Left lung (tissue), 10 donors: ENCODE data around the gene ZNF100. TPM values are rescaled to one million over a fixed set of nuclear protein-coding genes. Genes with fewer than 3 reads are reported as not detected.
"Not testable (repeated sequence)": the region's sequence is repeated elsewhere in the genome, so short reads cannot be mapped to it uniquely, and the experiment has no call there.

ENCODE experiments used
- ATAC-seq: fragments of 200-7000 bp; cut with Tn5 transposase; one replicate; pipeline ENCODE4 v1.9.1; 2020; ENCODE audit warnings: moderate library complexity
- DNase-seq, 4 donors: peaks; one replicate each; pipeline ENCODE4 v3.0.0-alpha.2; 2013 to 2020
- H3K27ac ChIP-seq, 2 donors: fragments of 200-600 bp; sonication (generic) in 1 of 2; one replicate each; pipeline versions ENCODE4 v1.5.0 to v1.8.0; 2020 to 2021
- H3K27me3 ChIP-seq, 2 donors: fragments of 200-600 bp; sonication (generic) in 1 of 2; one replicate each; pipeline versions ENCODE4 v1.5.0 to v1.8.0; 2020 to 2021
- H3K36me3 ChIP-seq, 2 donors: fragments of 200-600 bp; sonication (generic) in 1 of 2; one replicate each; pipeline versions ENCODE4 v1.5.0 to v1.8.0; 2020 to 2021
- H3K4me1 ChIP-seq, 2 donors: fragments of 200-600 bp; one replicate each; pipeline ENCODE4 v1.8.0; 2021
- H3K4me3 ChIP-seq, 2 donors: fragments of 200-600 bp; sonication (generic) in 1 of 2; one replicate each; pipeline versions ENCODE4 v1.5.0 to v1.8.0; 2020 to 2021; ENCODE audit warnings: mild to moderate bottlenecking in 1 of 2
- H3K9me3 ChIP-seq, 2 donors: fragments of 200-600 bp; sonication (generic) in 1 of 2; one replicate each; pipeline versions ENCODE4 v1.5.0 to v1.8.0; 2020 to 2021
- intact Hi-C, 2 donors: fragments of 100-400 bp; cut with DNase I; formaldehyde crosslinking; loops; one replicate each; pipeline versions ENCODE4 v1.11.2 to v1.14.2; 2022
- polyA plus RNA-seq, 6 donors: library from polyadenylated mRNA; unstranded; fragments of 120-200 nt; gene quantifications; one replicate each; pipeline ENCODE4 v1.2.1, GENCODE V29; 2013; ENCODE audit not compliant: insufficient read length in 6 of 6
- total RNA-seq, 2 donors: library from RNA; stranded (reverse); fragmentation: NEBNext Ultra II Directional; extraction: Animal tissue kit (Norgen Biotek cat#: 25700); gene quantifications; one replicate each; pipeline ENCODE4 v1.2.1, GENCODE V29; 2021
- TF ChIP-seq, protein P1 (sequence below), 2 donors: fragments of 200-600 bp; sonication (generic) in 1 of 2; IDR thresholded peaks; one replicate each; pipeline versions ENCODE4 v1.5.0 to v1.8.0; 2021; ENCODE audit warnings: antibody characterized with exemption in 2 of 2
- donor health status: DM: no; HTN: yes; CAD: no.
- donor health status: DM: no; HTN: no; CAD: no.

Gene ZNF100
- total and polyA plus RNA-seq, 8 donors, result 8.5 to 22.0 (median 14.7) TPM

DNA sequence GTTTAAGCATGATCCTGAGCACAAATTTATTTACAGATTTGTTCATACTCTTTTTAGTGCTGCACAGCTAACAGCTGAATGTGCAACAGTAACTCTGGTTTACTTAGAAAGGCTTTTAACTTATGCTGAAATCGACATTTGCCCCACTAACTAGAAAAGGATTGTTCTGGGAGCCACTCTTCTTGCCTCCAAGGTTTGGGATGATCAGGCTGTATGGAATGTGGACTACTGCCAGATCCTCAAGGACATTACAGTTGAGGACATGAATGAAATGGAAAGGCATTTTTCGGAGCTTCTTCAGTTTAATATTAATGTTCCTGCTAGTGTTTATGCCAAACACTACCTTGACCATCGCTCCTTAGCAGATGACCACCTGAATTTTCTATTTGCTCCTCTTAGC, 16.0 kb downstream of the ZNF100 start:
- Histone ChIP-seq H3K9me3 (peaks cover 0 to 40% of the 10 kb centered on the region in 2 donors), H3K27ac (no peak overlapping the region), H3K36me3 (peaks cover 0 to 79% of the 10 kb centered on the region in 2 donors), H3K4me1 (no peaks in the 10 kb centered on the region), H3K27me3 (no peaks in the 10 kb centered on the region), H3K4me3 (no peak overlapping the region)
- ATAC-seq, result no peak
- no peak for DNase-seq
- TF ChIP-seq, protein P1, sequence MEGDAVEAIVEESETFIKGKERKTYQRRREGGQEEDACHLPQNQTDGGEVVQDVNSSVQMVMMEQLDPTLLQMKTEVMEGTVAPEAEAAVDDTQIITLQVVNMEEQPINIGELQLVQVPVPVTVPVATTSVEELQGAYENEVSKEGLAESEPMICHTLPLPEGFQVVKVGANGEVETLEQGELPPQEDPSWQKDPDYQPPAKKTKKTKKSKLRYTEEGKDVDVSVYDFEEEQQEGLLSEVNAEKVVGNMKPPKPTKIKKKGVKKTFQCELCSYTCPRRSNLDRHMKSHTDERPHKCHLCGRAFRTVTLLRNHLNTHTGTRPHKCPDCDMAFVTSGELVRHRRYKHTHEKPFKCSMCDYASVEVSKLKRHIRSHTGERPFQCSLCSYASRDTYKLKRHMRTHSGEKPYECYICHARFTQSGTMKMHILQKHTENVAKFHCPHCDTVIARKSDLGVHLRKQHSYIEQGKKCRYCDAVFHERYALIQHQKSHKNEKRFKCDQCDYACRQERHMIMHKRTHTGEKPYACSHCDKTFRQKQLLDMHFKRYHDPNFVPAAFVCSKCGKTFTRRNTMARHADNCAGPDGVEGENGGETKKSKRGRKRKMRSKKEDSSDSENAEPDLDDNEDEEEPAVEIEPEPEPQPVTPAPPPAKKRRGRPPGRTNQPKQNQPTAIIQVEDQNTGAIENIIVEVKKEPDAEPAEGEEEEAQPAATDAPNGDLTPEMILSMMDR (IDR thresholded peaks at IDR 0.05), result no peak
- intact Hi-C loops, result no loop called here

DNA sequence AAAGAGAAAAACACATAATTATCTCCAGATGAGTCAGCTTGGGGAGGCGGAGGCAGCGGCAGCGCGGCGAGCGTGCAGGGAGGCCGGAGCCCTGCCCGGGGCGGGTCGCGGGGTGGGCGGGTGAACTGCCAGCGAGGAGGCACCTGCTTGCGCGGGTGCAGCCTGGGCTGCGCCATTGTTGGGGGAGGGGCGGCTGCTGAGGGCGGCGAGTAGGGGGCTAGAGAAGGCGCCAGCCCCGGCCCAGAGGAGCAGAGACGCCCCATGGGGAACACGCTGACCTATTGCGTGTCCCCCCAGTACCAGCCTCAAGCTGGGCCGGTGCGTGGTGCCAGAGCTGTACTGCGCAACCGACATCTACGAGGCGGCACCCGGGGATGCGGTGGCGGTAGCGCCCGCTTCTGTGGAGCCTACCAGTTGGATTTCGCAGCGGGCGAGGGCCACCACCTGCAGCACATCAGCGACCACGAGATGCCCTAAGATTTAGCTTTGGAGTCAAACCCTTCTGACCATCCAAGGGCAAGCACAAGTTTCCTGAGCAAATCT, 16.7 kb downstream of the ZNF100 start:
- TF ChIP-seq, protein P1 (IDR thresholded peaks at IDR 0.05), result no peak
- Histone ChIP-seq H3K4me1 (no peaks in the 10 kb centered on the region), H3K27ac (no peak overlapping the region), H3K27me3 (no peaks in the 10 kb centered on the region), H3K4me3 (no peak overlapping the region), H3K9me3 (peaks cover 0 to 46% of the 10 kb centered on the region in 2 donors), H3K36me3 (peaks cover 0 to 83% of the 10 kb centered on the region in 2 donors)
- intact Hi-C loops, result no loop called here
- ATAC-seq, result no peak
- no peak for DNase-seq

GRCh38 chr19:21749090-21749489, 18.3 kb downstream of the ZNF100 start:
- TF ChIP-seq, protein P1 (IDR thresholded peaks at IDR 0.05), result no peak
- intact Hi-C loops, result no loop called here
- Histone ChIP-seq H3K4me3 (no peak overlapping the region), H3K27me3 (no peaks in the 10 kb centered on the region), H3K9me3 (peaks cover 0 to 39% of the 10 kb centered on the region in 2 donors), H3K4me1 (no peaks in the 10 kb centered on the region), H3K27ac (no peak overlapping the region), H3K36me3 (peaks cover 0 to 77% of the 10 kb centered on the region in 2 donors)
- DNase-seq, result no peak
- ATAC-seq, result no peak

DNA sequence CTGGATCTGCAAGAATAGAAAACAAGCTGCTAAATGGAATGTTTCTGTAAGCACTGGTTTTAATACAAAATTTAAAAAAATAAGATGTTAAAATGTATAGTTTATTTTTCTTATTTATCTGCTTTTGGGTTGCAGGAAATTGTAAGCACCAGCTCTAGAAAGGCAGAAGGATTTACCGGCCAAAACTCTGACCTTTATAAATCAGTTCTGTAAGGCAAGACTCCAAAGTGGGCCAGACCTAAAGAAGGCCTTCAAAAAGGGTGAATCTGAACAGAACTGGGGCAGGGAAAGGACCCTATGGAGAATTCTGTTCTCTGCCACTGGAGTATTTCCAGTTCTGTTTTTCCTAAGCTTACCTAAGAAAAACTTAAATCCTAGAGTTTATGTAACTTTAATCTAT, 19.3 kb downstream of the ZNF100 start:
- TF ChIP-seq, protein P1 (IDR thresholded peaks at IDR 0.05), result no peak
- no peak overlapping the region for H3K27ac ChIP-seq

DNA sequence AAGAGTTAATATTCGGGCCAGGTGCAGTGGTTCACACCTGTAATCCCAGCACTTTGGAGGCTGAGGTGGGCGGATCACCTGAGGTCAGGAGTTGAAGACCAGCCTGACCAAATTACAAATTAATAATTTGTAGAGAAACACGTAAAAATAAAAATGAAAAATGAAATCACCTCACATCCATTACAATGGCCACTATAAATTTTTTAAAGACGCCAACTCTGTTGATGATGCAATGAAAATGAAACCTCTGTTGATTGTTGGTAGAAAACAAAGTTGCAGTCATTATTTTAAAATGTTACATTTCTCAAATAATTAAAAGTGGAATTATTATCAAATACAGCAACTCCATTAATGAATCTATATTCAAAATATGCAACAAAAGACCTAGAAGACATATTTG, 26.8 kb downstream of the ZNF100 start:
- Histone ChIP-seq H3K27me3 (no peaks in the 10 kb centered on the region), H3K27ac (no peak overlapping the region), H3K9me3 (peaks cover 0 to 51% of the 10 kb centered on the region in 2 donors), H3K4me3 (no peak overlapping the region), H3K4me1 (no peaks in the 10 kb centered on the region), H3K36me3 (peaks cover 0 to 88% of the 10 kb centered on the region in 2 donors)
- intact Hi-C loops, result no loop called here
- ATAC-seq (no peak), DNase-seq (no peak)
- TF ChIP-seq, protein P1 (IDR thresholded peaks at IDR 0.05), result no peak

More for the DNA sequence above, 19.3 kb downstream of the ZNF100 start:
- no peaks in the 10 kb centered on the region for H3K4me1 ChIP-seq
- H3K27me3 ChIP-seq, result no peaks in the 10 kb centered on the region
- peaks cover 0 to 81% of the 10 kb centered on the region in 2 donors for H3K36me3 ChIP-seq
- H3K4me3 ChIP-seq, result no peak overlapping the region
- DNase-seq (no peak), ATAC-seq (no peak)
- intact Hi-C loops, result no loop called here
- H3K9me3 ChIP-seq, result peaks cover 0 to 39% of the 10 kb centered on the region in 2 donors

GRCh38 chr19:21726942-21727747, 40.2 kb downstream of the ZNF100 start:
- peaks cover 4 to 93% of the 10 kb centered on the region in 2 donors for H3K9me3 ChIP-seq
- H3K4me3 ChIP-seq, intact Hi-C loops, ATAC-seq, H3K27me3 ChIP-seq, DNase-seq, H3K27ac ChIP-seq, H3K4me1 ChIP-seq: not testable (repeated sequence)
- H3K36me3 ChIP-seq, result peaks cover 3 to 51% of the 10 kb centered on the region in 2 donors
